Activated T-helper 1 cell treated with anti-CD3 and anti-CD28 coated beads, Interleukin-12 subunit alpha, Interleukin-12 subunit beta, Interleukin-2, Interleukin-4 antibody, amounts not matched to agents 30 ng/mL and 10 ng/mL and 1 ng/mL, durations not matched to agents 14 hours and 24 hours and 36 hours (primary cell): ENCODE measurements around the gene ADPRS. TPM values are rescaled to one million over a fixed set of nuclear protein-coding genes. Genes with fewer than 3 reads are reported as not detected.

Experiments used
- DNase-seq: peaks from one replicate; pipeline ENCODE4 v3.0.0; 2021; ENCODE audit warnings: low spot score
- H3K27ac Mint-ChIP-seq: one replicate; pipeline ENCODE4 v1.8.0; 2021; ENCODE audit warnings: mild to moderate bottlenecking, mixed read lengths
- H3K27me3 Mint-ChIP-seq: one replicate; pipeline ENCODE4 v1.8.0; 2022; ENCODE audit warnings: mild to moderate bottlenecking, moderate library complexity, mixed read lengths; ENCODE audit not compliant: insufficient read depth
- H3K36me3 Mint-ChIP-seq: one replicate; pipeline ENCODE4 v1.8.0; 2021; ENCODE audit warnings: low read depth, mixed read lengths
- H3K4me1 Mint-ChIP-seq: one replicate; pipeline ENCODE4 v1.8.0; 2021; ENCODE audit warnings: low read depth, mixed read lengths
- H3K4me3 Mint-ChIP-seq: one replicate; pipeline ENCODE4 v1.8.0; 2021; ENCODE audit warnings: mild to moderate bottlenecking, moderate library complexity, mixed read lengths
- H3K9me3 Mint-ChIP-seq: one replicate; pipeline ENCODE4 v1.8.0; 2021; ENCODE audit warnings: mixed read lengths
- intact Hi-C: fragments of 100-400 bp; cut with micrococcal nuclease; formaldehyde crosslinking; loops from one replicate; pipeline ENCODE4 v1.15.1; 2024
- total RNA-seq: library from RNA; stranded (reverse); gene quantifications from 2 replicates; pipeline ENCODE4 v1.2.3, GENCODE V29; 2022

Gene ADPRS
- total RNA-seq, 1 donor from 2014 or later: 33.6 TPM

DNA sequence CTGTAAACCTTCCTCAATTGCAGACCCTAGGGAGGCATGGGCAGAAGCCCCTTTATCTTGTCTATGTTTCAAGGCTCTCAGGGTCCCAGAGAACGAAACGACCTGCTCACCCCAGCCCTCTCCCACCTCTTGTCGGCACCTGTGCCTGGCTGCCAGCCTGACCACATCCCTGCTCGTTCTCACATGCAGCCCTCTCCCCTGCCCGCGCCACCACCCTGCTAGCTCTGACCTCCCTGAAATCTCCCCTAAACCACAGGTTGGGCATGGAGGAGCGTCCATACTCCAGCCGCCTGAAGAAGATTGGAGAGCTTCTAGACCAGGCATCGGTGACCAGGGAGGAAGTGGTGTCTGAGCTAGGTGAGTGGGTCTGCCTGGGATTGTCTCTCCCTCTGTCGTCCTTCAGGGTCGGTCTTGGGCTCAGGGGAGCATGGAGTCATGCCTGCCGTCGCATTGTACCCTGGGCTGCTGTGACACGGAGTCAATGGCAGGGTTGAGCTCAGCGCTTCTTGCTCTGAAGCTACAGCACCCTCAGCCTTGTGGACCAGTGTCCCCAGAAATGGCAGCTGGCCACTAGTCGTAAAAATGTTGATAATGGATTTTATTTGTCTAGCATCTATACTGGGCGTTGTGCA is 3.6 kb downstream of the ADPRS start:
- Mint-ChIP-seq H3K9me3 (no peaks in the 10 kb centered on the region), H3K4me1 (peaks cover 20% of the 10 kb centered on the region), H3K27ac (no peak overlapping the region), H3K36me3 (peaks cover 26% of the 10 kb centered on the region), H3K4me3 (no peak overlapping the region), H3K27me3 (no peaks in the 10 kb centered on the region)
- intact Hi-C loops: no loop called here
- no peak for DNase-seq

DNA sequence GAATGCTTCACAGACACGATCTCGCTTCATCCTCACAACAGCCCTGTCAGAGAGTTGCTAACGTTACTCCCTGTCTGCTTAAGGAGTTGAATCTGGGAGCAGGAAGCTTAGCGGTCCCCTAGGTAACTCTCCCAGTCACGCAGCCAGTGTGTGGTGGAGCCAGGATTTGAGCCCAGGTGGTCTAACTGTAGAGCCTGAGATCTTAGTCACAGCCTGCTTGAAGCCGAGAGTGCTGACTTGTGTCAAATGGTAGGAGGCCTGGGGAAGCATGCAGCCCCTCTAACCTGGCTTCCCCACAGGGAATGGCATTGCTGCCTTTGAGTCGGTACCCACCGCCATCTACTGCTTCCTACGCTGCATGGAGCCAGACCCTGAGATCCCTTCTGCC is 4.1 kb downstream of the ADPRS start:
- H3K4me1 Mint-ChIP-seq: peaks cover 20% of the 10 kb centered on the region
- intact Hi-C loops: no loop called here
- H3K4me3 Mint-ChIP-seq: no peak overlapping the region
- H3K36me3 Mint-ChIP-seq: peaks cover 26% of the 10 kb centered on the region
- no peak for DNase-seq
- no peak overlapping the region for H3K27ac Mint-ChIP-seq
- no peaks in the 10 kb centered on the region for H3K9me3 Mint-ChIP-seq
- H3K27me3 Mint-ChIP-seq: no peaks in the 10 kb centered on the region

DNA sequence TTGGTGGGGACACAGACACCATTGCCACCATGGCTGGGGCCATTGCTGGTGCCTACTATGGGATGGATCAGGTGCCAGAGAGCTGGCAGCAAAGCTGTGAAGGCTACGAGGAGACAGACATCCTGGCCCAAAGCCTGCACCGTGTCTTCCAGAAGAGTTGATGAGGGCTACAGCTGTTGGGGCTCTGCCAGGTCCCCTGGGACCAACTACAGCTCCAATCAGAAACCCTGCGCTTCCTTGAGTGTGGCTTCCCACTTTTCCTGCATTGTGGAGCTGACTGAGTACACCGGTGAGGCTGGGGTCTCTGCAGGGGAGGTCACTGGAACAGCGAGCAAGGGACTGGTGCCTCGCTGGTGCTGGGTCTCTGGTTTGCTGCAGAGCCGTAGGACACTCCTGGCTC is 4.5 kb downstream of the ADPRS start:
- H3K4me3 Mint-ChIP-seq: no peak overlapping the region
- no peaks in the 10 kb centered on the region for H3K9me3 Mint-ChIP-seq
- no peak overlapping the region for H3K27ac Mint-ChIP-seq
- H3K27me3 Mint-ChIP-seq: no peaks in the 10 kb centered on the region
- peaks cover 26% of the 10 kb centered on the region for H3K36me3 Mint-ChIP-seq
- H3K4me1 Mint-ChIP-seq: peaks cover 20% of the 10 kb centered on the region
- intact Hi-C loops: no loop called here
- DNase-seq: no peak

- no peaks in the 10 kb centered on the region for H3K27me3 Mint-ChIP-seq
- peaks cover 26% of the 10 kb centered on the region for H3K36me3 Mint-ChIP-seq
- DNase-seq: no peak
- H3K4me1 Mint-ChIP-seq: peaks cover 20% of the 10 kb centered on the region
- intact Hi-C loops: no loop called here
- no peak overlapping the region for H3K27ac Mint-ChIP-seq
- no peaks in the 10 kb centered on the region for H3K9me3 Mint-ChIP-seq
- H3K4me3 Mint-ChIP-seq: no peak overlapping the region
Observed at GRCh38 chr1:36093929-36094328, 5.2 kb downstream of the ADPRS start.

DNA sequence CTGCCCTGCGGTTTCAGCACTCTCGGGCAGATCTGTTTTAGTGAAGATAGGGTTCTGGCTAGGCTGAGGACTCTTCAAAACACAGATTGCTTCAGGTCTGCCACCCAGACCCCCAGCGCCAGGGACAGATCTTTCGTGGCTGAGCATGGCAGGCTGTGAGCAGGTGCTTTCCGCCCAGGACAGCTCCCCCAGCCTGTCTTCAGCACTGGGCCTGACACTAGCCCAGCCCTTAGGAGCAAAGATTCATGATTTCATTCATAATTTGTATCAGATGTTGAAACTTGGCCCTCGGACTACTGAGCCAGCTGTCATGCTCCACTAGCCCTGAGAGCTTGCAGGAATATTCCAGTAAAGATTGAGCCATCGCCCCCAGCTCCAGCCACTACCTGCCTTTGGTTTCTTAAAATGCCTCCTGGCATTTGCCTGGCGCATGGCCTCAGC is 5.9 kb downstream of the ADPRS start:
- no peaks in the 10 kb centered on the region for H3K9me3 Mint-ChIP-seq
- intact Hi-C loops: no loop called here
- peaks cover 16% of the 10 kb centered on the region for H3K4me1 Mint-ChIP-seq
- H3K27ac Mint-ChIP-seq: no peak overlapping the region
- H3K4me3 Mint-ChIP-seq: no peak overlapping the region
- no peak for DNase-seq
- peaks cover 22% of the 10 kb centered on the region for H3K36me3 Mint-ChIP-seq
- H3K27me3 Mint-ChIP-seq: no peaks in the 10 kb centered on the region

DNA sequence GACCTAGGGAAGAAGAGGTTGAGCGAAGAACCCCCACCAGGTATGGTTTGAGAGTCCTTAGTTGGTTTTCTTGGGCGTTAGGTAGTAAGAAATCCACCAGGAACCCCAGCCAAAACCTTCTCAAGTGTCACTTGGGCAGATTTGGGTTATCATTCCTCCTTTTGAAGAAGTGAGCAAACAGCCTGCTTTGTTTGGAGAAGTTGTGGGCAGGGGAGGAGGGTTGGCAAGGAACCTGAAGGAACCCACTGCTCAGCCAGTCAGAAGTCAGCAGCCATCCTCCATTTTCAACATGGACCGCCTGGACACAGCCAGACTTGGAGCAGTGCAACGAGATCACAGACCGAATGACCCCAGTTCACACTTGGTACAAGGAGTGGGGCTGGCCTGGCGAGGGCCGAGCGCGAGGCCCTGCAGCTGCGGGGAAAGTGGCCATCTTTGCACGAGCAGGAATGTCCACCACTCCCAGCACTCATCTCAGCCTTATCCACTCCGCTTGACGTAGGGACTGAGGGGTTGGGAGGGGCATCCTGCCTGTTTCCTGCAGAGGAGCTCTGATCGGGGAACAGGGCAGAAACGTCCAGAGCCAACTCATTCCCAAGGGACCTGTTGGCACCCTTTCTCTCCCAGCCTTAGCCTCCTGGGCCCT is 7.2 kb downstream of the ADPRS start:
- H3K36me3 Mint-ChIP-seq: peaks cover 16% of the 10 kb centered on the region
- H3K4me3 Mint-ChIP-seq: no peak overlapping the region
- no peaks in the 10 kb centered on the region for H3K9me3 Mint-ChIP-seq
- intact Hi-C loops: no loop called here
- no peak for DNase-seq
- no peak overlapping the region for H3K27ac Mint-ChIP-seq
- H3K27me3 Mint-ChIP-seq: no peaks in the 10 kb centered on the region
- peaks cover 9% of the 10 kb centered on the region for H3K4me1 Mint-ChIP-seq

DNA sequence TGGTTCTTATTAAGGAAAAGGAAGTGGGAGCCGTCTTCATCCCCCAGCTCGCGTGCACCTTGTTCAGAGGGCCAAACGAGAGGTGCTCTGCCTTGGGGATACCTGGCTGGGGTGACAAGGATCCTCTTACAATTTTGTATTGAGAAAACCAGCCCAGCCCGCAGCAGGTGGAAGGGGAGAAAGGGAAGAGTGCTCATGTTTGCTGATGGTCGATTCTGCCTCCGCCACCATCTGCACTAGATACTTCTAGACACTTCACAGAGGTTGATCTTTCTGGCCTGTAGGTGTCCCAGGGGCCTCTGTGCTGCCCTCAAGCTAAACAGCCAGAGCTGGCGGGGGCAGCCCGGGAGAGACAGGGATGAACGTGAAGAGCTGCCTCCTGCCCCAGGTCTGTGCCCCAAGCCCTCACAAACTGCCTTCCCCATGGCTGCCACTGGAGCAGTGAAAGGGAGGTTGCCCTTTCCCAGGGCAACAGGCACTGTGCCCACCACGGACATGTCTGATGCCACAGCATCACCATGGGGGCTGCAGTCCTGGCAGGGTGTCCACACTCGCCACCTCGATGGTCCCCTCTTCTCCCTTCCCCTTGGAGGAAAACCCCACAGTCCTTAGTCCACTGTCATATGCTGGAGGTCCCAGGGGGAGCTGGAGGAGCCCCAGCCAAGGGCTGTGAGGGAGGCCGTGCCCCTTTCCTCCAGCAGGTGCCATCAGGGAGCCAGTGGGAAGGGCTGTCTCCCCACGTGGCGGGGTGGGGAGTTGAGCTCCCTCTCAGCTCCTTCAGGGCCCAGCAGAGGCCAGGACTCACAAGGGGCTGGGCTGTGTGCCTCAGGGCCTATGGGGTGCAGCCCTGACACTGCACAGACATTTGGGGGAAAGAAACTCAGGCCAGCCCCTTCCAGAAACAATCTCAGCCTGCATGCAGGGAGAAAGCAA is 8.1 kb downstream of the ADPRS start:
- Mint-ChIP-seq H3K4me3 (no peak overlapping the region), H3K9me3 (no peaks in the 10 kb centered on the region), H3K4me1 (no peaks in the 10 kb centered on the region), H3K27ac (peak overlapping the region; percentile 12), H3K27me3 (no peaks in the 10 kb centered on the region), H3K36me3 (peaks cover 13% of the 10 kb centered on the region)
- DNase-seq: no peak
- intact Hi-C loops: no loop called here

- H3K27ac Mint-ChIP-seq: no peak overlapping the region
- no peaks in the 10 kb centered on the region for H3K9me3 Mint-ChIP-seq
- no peaks in the 10 kb centered on the region for H3K4me1 Mint-ChIP-seq
- no peaks in the 10 kb centered on the region for H3K27me3 Mint-ChIP-seq
- intact Hi-C loops: no loop called here
- H3K4me3 Mint-ChIP-seq: no peak overlapping the region
- no peak for DNase-seq
- H3K36me3 Mint-ChIP-seq: peaks cover 4% of the 10 kb centered on the region
Observed at GRCh38 chr1:36097693-36098585, 9.2 kb downstream of the ADPRS start.

DNA sequence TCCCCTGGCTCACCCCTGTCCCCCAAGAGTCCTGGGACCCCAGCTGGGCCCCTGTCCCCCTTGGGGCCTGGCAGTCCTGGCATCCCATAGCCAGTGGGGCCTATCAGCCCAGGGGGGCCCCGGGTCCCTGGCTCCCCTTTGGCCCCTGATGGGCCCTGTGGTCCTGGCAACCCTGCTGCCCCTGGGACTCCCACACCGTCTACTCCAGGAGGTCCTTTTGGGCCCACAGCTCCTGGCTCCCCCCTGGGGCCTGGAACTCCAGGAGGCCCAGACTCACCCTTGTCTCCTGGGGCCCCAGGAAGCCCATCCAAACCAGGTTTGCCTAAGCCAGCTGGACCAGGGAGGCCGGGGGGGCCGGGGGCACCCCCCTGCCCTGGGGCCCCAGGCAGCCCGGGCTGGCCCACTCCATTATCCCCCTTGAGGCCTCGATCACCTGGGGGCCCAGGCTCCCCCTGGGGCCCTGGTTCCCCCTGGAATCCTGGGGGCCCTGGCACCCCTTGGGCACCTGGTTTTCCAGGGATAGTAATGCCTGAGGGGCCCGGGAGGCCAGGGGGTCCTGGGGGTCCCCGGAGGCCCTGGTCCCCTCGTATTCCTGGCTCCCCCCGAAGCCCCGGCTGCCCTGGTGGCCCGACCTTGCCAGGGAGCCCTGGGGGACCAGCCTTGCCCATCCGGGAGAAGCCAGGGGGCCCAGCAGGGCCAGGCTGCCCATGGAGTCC is 10.1 kb downstream of the ADPRS start:
- no peaks in the 10 kb centered on the region for H3K36me3 Mint-ChIP-seq
- no peak overlapping the region for H3K27ac Mint-ChIP-seq
- intact Hi-C loops: loop anchor here (1.0 kb wide), 5 partner anchors 35 to 321 kb away; partner anchors contain the start of gene TRAPPC3
- H3K4me1 Mint-ChIP-seq: no peaks in the 10 kb centered on the region
- no peak for DNase-seq
- H3K4me3 Mint-ChIP-seq: no peak overlapping the region
- no peaks in the 10 kb centered on the region for H3K27me3 Mint-ChIP-seq
- no peaks in the 10 kb centered on the region for H3K9me3 Mint-ChIP-seq

DNA sequence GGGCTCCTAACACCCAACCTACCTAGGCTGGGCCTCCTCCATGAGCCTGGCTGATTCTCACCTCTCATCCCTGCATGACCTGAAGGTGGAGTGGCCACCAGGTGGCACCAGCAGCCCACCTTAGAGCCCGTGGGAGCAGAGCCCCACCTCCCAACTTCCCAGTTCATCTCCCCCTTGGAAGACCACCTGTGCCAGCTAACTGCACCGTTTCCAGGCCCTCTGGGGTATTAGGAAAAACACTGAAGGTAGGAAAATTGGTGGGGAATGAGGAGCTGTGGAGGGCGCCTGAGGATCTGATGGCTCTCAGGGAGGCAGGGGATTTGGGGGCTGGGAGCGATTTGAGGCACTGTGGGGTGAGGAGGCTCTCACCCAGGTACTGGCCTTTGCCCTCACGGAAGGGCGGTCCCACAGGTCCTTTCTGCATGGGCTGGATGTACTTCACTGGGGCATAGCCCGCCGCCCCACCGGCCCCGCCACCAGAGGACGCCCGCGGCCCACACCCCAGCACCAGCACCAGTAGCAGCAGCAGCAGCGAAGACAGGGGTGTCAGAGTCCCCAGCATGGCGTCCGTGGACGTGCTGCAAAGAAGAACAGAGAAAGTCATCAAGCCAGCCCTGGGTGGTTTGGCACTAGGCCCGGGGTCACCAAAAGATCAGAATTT is 11.1 kb downstream of the ADPRS start:
- no peaks in the 10 kb centered on the region for H3K4me1 Mint-ChIP-seq
- no peak overlapping the region for H3K27ac Mint-ChIP-seq

GRCh38 chr1:36100376-36100775 is 11.7 kb downstream of the ADPRS start:
- intact Hi-C loops: no loop called here
- Mint-ChIP-seq H3K9me3 (no peaks in the 10 kb centered on the region), H3K27ac (no peak overlapping the region), H3K27me3 (no peaks in the 10 kb centered on the region), H3K4me3 (no peak overlapping the region), H3K4me1 (no peaks in the 10 kb centered on the region), H3K36me3 (no peaks in the 10 kb centered on the region)
- no peak for DNase-seq

More for the DNA sequence above, 11.1 kb downstream of the ADPRS start:
- Mint-ChIP-seq H3K9me3 (no peaks in the 10 kb centered on the region), H3K36me3 (no peaks in the 10 kb centered on the region), H3K27me3 (no peaks in the 10 kb centered on the region), H3K4me3 (no peak overlapping the region)
- intact Hi-C loops: loop anchor here (1.0 kb wide), 5 partner anchors 34 to 320 kb away; partner anchors contain the start of gene TRAPPC3
- DNase-seq: peak; percentile 65
